Measurements from ENCODE around the gene NYNRIN.

NYNRIN gene

DNA sequence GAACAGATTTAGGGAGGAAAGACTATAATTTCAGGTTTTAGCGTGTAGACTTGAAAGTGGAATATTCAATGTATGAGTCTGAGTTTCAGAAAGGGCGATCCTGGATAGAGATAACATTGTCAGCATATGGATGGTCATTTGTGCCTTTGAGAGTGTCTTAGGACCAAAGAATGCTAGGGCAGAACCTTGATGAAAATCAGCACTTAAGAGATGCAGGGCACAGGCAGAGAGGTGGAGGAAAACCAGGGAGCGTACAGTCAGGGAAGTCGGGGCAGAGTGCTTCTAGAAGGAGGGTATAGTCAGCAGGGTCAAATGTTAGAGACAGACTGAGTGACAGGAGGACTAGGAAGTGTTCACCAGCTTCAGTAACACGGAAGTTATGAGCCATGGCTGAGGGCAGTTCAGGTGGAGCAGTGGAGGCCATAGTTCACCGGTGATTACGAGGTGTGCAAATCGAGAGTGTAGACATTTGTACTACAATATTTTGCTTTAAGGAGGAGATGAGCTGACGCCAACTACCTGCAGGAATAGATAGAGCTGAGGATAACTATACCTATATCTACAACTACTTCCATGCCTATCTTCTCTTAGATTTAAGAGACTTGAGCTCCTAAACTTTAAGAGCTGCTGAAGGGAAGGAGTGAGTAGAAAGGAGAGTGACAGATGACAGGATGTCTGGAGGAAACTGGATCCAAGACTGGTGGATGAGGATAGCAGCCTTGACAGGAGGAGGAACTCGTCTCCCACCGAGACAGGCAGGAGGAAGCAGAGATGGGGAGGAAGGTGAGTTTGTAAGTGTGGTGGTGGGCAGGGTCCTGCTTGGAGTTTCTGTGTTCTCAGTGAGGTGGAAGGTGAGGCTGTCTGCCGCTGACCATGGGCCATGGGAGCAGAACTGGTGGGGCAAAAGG lies 24.1 kb downstream of the NYNRIN start:
- H3K9ac ChIP-seq (ENCODE audit: low read length), result no peak overlapping the region
- no peak overlapping the region for H3K4me3 ChIP-seq (ENCODE audit: low read length)
- no peaks in the 10 kb centered on the region for H3K4me1 ChIP-seq (ENCODE audit: control insufficient read depth, low read depth, low read length)
- H3K27me3 ChIP-seq (ENCODE audit: control insufficient read depth, insufficient read depth, low read length), result peaks cover 11% of the 10 kb centered on the region
- H3K36me3 ChIP-seq (ENCODE audit: control insufficient read depth, low read depth, low read length), result no peaks in the 10 kb centered on the region
- no peaks in the 10 kb centered on the region for H3K9me3 ChIP-seq (ENCODE audit: control insufficient read depth, low read depth, low read length)
- H3K27ac ChIP-seq (ENCODE audit: low read length), result no peak overlapping the region

DNA sequence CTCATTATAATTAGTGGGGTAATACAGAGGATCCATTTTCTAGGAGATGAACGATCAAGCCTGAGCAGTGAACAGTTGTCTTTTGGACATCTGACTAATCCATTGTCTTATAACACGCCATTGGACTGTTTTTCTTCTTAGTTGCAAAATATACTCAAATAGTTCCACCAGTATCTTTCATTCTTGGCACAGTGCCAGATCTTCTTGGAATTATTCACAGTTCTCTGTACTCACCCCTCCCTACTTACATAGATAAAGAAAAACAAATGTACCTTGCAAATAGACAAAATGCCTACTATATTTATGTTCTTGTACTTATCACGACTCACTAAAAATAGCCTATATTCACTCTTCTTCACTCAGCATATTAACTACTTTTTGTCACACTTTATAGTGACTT lies 26.9 kb downstream of the NYNRIN start:
- Histone ChIP-seq H3K27me3 (ENCODE audit: control insufficient read depth, insufficient read depth, low read length) (peaks cover 9% of the 10 kb centered on the region), H3K36me3 (ENCODE audit: control insufficient read depth, low read depth, low read length) (no peaks in the 10 kb centered on the region), H3K4me1 (ENCODE audit: control insufficient read depth, low read depth, low read length) (no peaks in the 10 kb centered on the region), H3K27ac (ENCODE audit: low read length) (no peak overlapping the region), H3K9me3 (ENCODE audit: control insufficient read depth, low read depth, low read length) (no peaks in the 10 kb centered on the region), H3K4me3 (ENCODE audit: low read length) (no peak overlapping the region), H3K9ac (ENCODE audit: low read length) (no peak overlapping the region)

DNA sequence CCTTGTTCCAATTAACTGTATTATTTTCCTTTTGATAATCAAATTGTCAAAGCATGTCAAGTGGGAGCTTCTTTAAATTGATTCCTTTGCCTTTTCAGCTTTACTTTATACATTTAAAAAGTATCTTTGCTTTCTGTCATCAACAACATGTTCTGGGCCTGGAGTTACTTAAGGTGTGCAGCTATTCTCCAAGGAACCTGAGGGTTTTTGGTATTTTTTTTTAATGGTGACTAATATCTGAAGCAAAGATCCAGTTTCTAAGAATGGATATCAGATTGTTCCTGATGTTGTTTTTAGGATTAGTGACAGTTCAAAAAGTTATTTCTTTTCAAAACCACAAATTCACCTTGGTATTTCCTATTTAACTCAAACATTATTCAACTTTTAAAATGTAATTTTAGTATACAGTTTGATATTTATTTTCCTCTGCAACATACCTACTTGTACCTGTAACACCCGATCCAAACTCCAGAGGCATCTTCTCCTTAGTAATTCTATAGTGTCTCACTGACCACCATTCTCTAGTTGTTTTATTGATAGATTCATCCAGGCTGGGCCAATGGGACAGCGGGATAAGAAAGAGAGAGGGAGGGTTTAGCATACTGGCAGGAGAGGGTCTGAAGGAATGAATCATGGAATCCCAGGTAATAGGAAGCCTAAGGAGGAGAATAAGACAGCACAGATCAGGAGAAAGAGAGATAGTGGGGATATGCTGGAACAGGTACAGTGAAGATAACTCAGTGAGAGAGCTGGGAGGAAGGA lies 27.5 kb downstream of the NYNRIN start:
- H3K36me3 ChIP-seq (ENCODE audit: control insufficient read depth, low read depth, low read length), result no peaks in the 10 kb centered on the region
- no peak overlapping the region for H3K27ac ChIP-seq (ENCODE audit: low read length)
- H3K9ac ChIP-seq (ENCODE audit: low read length), result no peak overlapping the region
- peaks cover 5% of the 10 kb centered on the region for H3K4me1 ChIP-seq (ENCODE audit: control insufficient read depth, low read depth, low read length)
- peaks cover 9% of the 10 kb centered on the region for H3K27me3 ChIP-seq (ENCODE audit: control insufficient read depth, insufficient read depth, low read length)
- no peak overlapping the region for H3K4me3 ChIP-seq (ENCODE audit: low read length)
- H3K9me3 ChIP-seq (ENCODE audit: control insufficient read depth, low read depth, low read length), result no peaks in the 10 kb centered on the region

DNA sequence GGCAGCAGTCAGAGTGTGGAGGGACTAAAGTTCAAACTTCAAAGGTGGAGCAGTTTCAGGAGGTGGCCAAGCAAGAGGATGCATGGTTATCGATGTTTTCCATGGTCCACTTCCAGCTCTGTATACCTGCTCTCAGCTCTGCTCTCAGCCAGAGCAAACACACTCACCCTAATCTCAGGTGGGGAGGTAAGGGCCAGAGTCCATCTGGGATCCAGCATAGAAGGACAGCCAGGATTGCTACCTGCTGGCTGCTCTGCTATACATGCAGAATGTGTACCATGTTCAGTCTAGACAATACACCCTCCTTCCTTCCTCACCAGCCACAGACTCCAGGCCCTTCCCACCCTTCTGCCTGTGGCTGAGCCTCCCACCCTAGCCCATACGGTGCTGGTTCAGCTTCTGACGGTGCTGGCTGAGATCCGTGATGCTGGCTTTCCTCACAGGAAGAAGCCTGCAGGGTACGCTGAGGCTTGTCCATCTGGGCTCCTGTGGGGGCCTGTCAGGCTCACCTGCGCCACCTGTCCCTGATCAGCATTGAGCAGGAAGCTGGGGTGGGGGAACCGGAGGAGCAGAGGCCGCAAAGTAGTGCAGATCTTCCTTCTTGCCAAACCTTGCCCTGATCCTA lies 28.2 kb downstream of the NYNRIN start:
- Histone ChIP-seq H3K36me3 (ENCODE audit: control insufficient read depth, low read depth, low read length) (no peaks in the 10 kb centered on the region), H3K27me3 (ENCODE audit: control insufficient read depth, insufficient read depth, low read length) (peaks cover 9% of the 10 kb centered on the region), H3K4me1 (ENCODE audit: control insufficient read depth, low read depth, low read length) (peaks cover 6% of the 10 kb centered on the region)

DNA sequence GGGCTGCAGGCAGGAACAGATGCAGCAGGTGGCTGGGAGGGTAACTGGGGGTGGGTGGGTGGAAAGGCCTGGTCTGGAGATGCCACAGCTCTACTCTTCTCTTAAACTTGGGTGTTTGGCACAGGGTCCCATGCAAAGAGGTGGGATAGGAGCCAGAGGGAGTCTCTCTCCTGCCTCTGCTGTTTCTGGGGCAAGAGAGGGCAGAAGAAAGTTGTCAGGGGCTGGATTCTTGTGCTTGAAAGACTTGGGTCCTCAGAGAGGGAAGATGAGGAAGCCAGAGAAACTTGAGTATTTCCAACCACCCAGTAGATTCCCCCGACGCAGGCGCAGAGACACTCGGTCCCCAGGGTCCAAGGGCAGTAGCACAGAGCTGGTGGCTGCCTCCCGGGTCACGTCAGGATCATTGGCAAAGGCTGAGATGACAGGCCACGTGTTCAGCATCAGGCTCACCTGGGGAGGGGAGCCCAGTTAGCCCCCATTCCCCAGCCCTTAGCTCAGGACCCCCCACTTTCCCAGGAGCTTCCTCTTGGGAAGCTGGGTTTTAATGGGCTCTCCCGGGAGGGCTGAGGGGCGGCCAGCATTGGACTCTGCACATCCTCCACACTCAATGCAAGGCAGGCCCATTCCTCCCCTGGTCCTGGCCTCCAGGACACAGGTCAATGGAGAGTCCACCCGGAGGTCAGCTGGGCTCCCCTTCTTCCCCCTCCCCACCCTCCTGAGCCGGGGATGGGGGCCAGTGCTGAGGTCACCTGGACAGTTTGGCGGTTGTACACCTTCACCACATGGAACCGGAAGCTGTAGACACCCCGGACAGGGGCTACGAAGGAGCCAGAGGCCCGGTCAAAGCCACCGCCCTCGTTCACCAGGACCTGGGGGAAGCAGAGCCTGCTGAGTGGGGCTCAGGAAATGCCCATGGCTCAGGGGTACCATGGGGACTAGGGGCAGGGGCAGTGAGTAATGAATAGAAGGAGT lies 29.0 kb downstream of the NYNRIN start:
- H3K27me3 ChIP-seq (ENCODE audit: control insufficient read depth, insufficient read depth, low read length), result peaks cover 9% of the 10 kb centered on the region
- no peak overlapping the region for H3K27ac ChIP-seq (ENCODE audit: low read length)
- H3K9me3 ChIP-seq (ENCODE audit: control insufficient read depth, low read depth, low read length), result no peaks in the 10 kb centered on the region
- H3K4me3 ChIP-seq (ENCODE audit: low read length), result no peak overlapping the region
- H3K36me3 ChIP-seq (ENCODE audit: control insufficient read depth, low read depth, low read length), result peaks cover 1% of the 10 kb centered on the region
- H3K4me1 ChIP-seq (ENCODE audit: control insufficient read depth, low read depth, low read length), result peaks cover 6% of the 10 kb centered on the region
- no peak overlapping the region for H3K9ac ChIP-seq (ENCODE audit: low read length)

More for the DNA sequence above, 28.2 kb downstream of the NYNRIN start:
- no peaks in the 10 kb centered on the region for H3K9me3 ChIP-seq (ENCODE audit: control insufficient read depth, low read depth, low read length)
- no peak overlapping the region for H3K27ac ChIP-seq (ENCODE audit: low read length)
- no peak overlapping the region for H3K4me3 ChIP-seq (ENCODE audit: low read length)
- H3K9ac ChIP-seq (ENCODE audit: low read length), result no peak overlapping the region

DNA sequence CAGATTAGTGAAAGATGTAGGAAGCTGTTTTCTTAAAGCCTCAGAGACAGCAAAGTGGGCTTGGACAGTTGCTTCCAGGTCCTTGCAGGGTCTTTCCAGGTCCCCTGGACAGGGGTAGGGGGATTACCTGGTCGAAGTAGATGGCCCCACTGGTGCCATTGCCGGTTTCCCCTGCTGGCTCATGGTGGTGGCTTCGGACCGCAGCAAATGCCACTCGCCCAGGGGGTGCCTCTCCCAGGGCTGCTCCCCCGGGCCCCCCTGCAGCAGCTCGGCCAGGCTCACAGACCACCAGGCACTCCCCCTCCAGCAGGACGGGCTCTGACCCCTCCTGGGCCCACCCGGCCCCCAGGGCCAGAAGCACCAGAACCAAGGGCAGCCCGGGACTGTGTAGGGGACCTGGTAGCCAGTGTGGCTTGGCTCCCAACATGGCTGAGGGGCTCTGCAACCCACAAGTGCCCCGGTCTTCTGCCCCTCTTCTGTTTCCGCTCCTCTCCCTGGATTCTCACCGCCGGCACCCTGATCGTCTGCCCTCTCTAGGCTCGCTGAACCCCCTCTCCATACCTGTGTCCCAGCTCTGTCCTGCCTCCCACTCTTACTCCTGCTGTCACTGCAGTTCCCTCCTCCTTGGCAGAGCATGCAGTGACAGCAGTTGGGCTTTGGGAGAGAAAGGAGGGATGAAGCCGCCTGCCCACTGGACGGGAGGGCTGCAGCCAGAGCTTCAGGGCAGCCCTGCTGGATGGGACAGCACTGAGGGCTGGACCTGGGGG lies 30.0 kb downstream of the NYNRIN start:
- Histone ChIP-seq H3K27ac (ENCODE audit: low read length) (no peak overlapping the region), H3K27me3 (ENCODE audit: control insufficient read depth, insufficient read depth, low read length) (peaks cover 9% of the 10 kb centered on the region), H3K4me3 (ENCODE audit: low read length) (no peak overlapping the region), H3K36me3 (ENCODE audit: control insufficient read depth, low read depth, low read length) (peaks cover 8% of the 10 kb centered on the region), H3K4me1 (ENCODE audit: control insufficient read depth, low read depth, low read length) (peaks cover 6% of the 10 kb centered on the region), H3K9ac (ENCODE audit: low read length) (no peak overlapping the region), H3K9me3 (ENCODE audit: control insufficient read depth, low read depth, low read length) (no peaks in the 10 kb centered on the region)

DNA sequence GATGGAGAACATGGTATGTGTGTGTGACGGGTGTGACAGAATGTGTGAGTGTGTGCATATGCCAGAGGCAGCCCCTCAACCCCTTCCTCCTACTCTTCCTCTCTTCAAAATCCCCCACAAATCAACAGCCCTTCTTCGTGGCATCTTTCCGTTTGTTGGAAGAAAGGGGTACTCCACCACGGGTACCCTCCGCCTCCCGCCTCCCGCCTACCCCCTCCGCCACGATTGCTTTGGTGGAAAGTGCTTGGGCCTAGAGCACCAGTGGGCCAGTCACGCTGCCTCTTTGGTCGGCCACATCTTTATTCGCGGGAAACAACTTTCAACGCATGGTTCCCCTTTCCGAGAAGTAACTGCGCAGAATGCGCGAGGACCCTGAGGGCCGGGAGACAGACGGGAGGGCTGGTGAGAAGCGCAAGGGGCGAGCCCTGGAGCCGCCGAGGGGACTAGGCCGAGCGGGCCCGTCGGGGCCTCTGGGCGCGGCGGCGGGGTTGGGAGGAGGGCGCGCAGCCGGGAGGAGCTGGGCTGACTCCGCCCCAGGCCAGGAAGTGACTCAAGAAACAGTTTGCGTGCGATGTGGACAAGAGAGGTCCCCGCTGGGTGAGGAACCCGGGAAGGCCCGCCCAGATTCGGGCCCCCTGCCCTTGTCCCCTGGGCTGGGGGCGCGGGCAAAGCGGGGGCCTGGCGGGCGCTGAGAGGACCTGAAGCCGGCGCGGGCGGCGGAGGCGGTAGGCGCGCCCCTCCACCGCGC lies 30.8 kb downstream of the NYNRIN start, which contains the start of the genes CBLN3 and KHNYN:
CBLN3 (minus strand) TSS at position 274 of the 748 bp plus-strand sequence. CDS start 614 bp downstream, outside the sequence.
KHNYN (plus strand) TSS at position 560 of the 748 bp plus-strand sequence. CDS start 777 bp downstream, outside the sequence.
- peaks cover 9% of the 10 kb centered on the region for H3K27me3 ChIP-seq (ENCODE audit: control insufficient read depth, insufficient read depth, low read length)
- H3K9me3 ChIP-seq (ENCODE audit: control insufficient read depth, low read depth, low read length), result no peaks in the 10 kb centered on the region
- peak within 1 kb of the TSS; percentile 69 for H3K4me3 ChIP-seq (ENCODE audit: low read length)
- H3K36me3 ChIP-seq (ENCODE audit: control insufficient read depth, low read depth, low read length), result peaks cover 10% of the 10 kb centered on the region
- peak within 1 kb of the TSS; percentile 30 for H3K9ac ChIP-seq (ENCODE audit: low read length)
- H3K27ac ChIP-seq (ENCODE audit: low read length), result no peak within 1 kb of the TSS
- H3K4me1 ChIP-seq (ENCODE audit: control insufficient read depth, low read depth, low read length), result peaks cover 6% of the 10 kb centered on the region

DNA sequence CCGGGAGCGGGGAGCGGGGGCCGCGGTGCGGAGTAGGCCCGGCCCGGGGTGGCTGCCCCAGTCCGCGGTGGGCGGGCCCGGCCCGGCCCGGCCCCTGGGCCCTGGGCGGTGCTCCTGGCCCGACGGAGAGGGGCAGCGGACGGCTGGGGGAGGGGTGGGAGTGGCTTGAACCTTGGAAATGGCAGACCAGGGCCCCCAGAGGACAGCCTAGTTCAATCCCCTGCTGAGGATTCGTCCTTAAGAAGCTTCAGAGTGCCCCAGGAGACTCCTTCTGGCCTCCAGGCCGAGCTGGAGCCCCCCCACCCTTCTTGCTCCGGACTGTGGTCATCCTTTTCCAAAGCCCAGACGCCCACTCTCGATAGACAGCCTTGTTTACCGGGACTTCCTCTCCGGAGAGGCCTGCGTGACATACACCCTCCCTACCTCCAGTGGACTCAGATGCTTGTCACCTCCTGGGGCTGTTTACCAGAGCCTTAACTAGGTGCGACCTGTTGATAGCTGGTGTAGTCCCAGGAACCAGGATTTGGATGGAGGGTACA lies 31.4 kb downstream of the NYNRIN start:
- H3K4me3 ChIP-seq (ENCODE audit: low read length), result peak overlapping the region; percentile 69
- peaks cover 10% of the 10 kb centered on the region for H3K36me3 ChIP-seq (ENCODE audit: control insufficient read depth, low read depth, low read length)
- H3K9ac ChIP-seq (ENCODE audit: low read length), result peak overlapping the region; percentile 24
- no peak overlapping the region for H3K27ac ChIP-seq (ENCODE audit: low read length)
- H3K4me1 ChIP-seq (ENCODE audit: control insufficient read depth, low read depth, low read length), result peaks cover 6% of the 10 kb centered on the region
- H3K9me3 ChIP-seq (ENCODE audit: control insufficient read depth, low read depth, low read length), result no peaks in the 10 kb centered on the region
- peaks cover 9% of the 10 kb centered on the region for H3K27me3 ChIP-seq (ENCODE audit: control insufficient read depth, insufficient read depth, low read length)

DNA sequence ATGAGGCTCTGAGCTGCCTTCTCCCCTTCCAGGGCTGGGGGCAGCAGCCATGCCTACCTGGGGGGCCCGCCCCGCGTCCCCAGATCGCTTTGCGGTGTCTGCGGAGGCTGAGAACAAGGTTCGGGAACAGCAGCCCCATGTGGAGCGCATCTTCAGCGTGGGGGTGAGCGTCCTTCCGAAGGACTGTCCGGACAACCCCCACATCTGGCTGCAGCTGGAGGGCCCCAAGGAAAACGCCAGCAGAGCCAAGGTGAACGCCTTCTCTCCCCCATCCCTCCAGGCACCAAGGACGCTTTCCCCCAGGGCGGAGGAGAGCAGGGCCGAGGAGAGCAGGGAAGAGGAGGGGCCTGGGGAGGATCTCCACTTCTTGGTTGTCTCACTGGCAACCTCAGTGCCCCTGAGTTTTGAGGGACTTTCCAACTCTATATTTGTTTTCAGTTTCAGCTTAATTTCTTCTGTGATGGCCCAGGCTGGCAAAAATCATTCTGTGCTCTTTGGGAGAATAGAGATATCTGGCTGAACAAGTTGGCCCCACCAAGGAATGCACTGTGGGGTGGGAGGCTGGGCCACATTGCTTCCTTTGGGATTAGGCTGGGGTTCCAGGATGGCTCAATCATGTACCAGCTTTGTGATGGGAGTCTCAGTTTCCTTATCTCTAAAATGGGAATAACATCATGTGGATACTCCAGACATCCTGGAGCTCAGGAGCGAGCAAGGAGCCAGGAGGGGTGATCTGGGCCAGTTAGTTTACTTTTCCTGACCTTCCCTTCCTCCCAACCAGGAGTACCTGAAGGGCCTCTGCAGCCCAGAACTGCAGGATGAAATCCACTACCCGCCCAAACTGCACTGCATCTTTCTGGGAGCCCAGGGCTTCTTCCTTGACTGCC lies 32.1 kb downstream of the NYNRIN start:
- Histone ChIP-seq H3K27me3 (ENCODE audit: control insufficient read depth, insufficient read depth, low read length) (peaks cover 9% of the 10 kb centered on the region), H3K9me3 (ENCODE audit: control insufficient read depth, low read depth, low read length) (no peaks in the 10 kb centered on the region), H3K27ac (ENCODE audit: low read length) (no peak overlapping the region), H3K4me3 (ENCODE audit: low read length) (peak overlapping the region; percentile 69), H3K36me3 (ENCODE audit: control insufficient read depth, low read depth, low read length) (peaks cover 10% of the 10 kb centered on the region), H3K9ac (ENCODE audit: low read length) (peak overlapping the region; percentile 24), H3K4me1 (ENCODE audit: control insufficient read depth, low read depth, low read length) (peaks cover 6% of the 10 kb centered on the region)
